Measurements from ENCODE around the gene ADCY9. TPM values are rescaled to one million over a fixed set of nuclear protein-coding genes. Genes with fewer than 3 reads are reported as not detected.

ADCY9 gene
- total RNA-seq, result 21.9 and 33.5 TPM in 2 replicates

DNA sequence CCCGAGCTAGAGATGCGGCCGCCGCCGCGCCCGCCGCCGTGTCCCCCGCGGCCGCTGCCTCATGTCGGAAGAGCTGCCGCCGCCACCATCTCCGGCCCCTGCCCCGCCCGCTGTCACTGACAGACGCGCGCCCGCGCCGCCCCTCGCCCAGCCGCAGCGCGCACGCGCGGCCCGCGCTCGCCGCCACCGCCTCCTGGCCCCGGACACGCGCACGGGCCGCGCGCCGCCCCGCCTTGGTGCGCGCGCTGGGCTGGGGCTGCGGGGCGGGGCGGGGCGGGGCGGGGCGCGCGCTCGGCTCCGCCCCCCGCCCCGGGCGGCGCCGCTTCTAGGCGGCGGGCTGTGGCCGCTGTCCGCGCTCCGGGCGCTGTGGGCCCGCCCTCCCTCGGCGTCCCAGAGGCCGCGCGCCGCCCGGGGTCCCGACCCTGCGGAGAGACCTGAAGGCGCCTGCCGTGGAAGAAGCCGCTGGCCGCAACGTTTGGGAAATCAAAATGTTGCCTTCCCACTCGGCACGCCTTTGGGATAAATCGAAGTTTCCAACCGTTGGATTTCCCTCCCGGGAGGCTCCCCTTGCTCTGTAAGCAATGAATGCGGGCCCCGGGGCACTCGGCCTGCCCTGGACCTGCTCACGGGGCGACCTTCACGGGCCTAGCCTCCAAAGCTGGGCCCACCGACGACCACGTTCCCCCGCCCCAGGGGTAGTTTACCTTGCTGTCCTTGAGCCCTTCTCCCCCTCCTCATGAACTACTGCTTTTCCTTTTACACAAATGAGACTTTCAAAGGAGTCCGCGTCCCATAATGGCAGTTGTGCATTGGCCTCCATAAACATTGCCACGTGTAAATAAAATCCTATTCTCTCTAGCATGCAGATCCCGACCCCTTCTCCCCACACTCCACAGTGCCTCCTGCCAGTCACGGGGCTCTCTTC is at the start of gene ADCY9:
Gene ADCY9, minus strand, starts transcription at position 118 of the 925 bp plus-strand sequence. CDS start 1,000 bp downstream, outside the sequence.

Other genes starting within 250 kb of the ADCY9 start
- gene CREBBP, start 235.7 kb downstream of the ADCY9 start, total RNA-seq, result 12.3 and 33.5 TPM in 2 replicates
- gene SRL, start 125.6 kb upstream of the ADCY9 start, total RNA-seq, result under 0.01 TPM in 2 replicates
- gene TFAP4, start 156.6 kb upstream of the ADCY9 start, total RNA-seq, result 8.2 and 14.2 TPM in 2 replicates
- 0.68 and 3.6 TPM in 2 replicates for gene GLIS2, start 199.6 kb upstream of the ADCY9 start, total RNA-seq
- gene PAM16, start 234.9 kb upstream of the ADCY9 start, total RNA-seq, result 22.8 and 54.7 TPM in 2 replicates

Data from nasal cavity respiratory epithelium epithelial cell of viscerocranial mucosa (primary cell).